Trophoblast cell (in vitro differentiated cells and primary cell): ENCODE results near the gene MOBP.

Experiments
- DNase-seq, 2 donors: peaks; one replicate each; pipeline ENCODE4 v3.0.0-alpha.2; 2016
- H2AFZ ChIP-seq: 2 replicates; pipeline ENCODE4 v1.6.1; 2013; ENCODE audit warnings: low read length, moderate library complexity, mild to moderate bottlenecking; ENCODE audit not compliant: insufficient read depth, poor library complexity
- H2AK5ac ChIP-seq: 2 replicates; pipeline ENCODE4 v1.6.1; 2013; ENCODE audit warnings: mild to moderate bottlenecking, low read length
- H2BK120ac ChIP-seq: 2 replicates; pipeline ENCODE4 v1.6.1; 2013; ENCODE audit warnings: low read length, mild to moderate bottlenecking, moderate library complexity; ENCODE audit not compliant: insufficient read depth, poor library complexity
- H2BK12ac ChIP-seq: 2 replicates; pipeline ENCODE4 v1.6.1; 2013; ENCODE audit warnings: mild to moderate bottlenecking, low read length, moderate library complexity
- H2BK5ac ChIP-seq: 2 replicates; pipeline ENCODE4 v1.6.1; 2013; ENCODE audit warnings: low read length, low read depth, moderate library complexity, mild to moderate bottlenecking; ENCODE audit not compliant: poor library complexity
- H3K14ac ChIP-seq: 2 replicates; pipeline ENCODE4 v1.6.1; 2013; ENCODE audit warnings: mild to moderate bottlenecking, low read length
- H3K18ac ChIP-seq: 2 replicates; pipeline ENCODE4 v1.6.1; 2013; ENCODE audit warnings: mild to moderate bottlenecking, low read length
- H3K23ac ChIP-seq: 2 replicates; pipeline ENCODE4 v1.6.1; 2013; ENCODE audit warnings: low read length
- H3K27ac ChIP-seq: 2 replicates; pipeline ENCODE4 v1.5.1; 2013; ENCODE audit warnings: low read depth, mild to moderate bottlenecking, inconsistent platforms, low read length, moderate library complexity
- H3K27me3 ChIP-seq: 2 replicates; pipeline ENCODE4 v1.6.1; 2013; ENCODE audit warnings: inconsistent platforms, mild to moderate bottlenecking, low read length, moderate library complexity; ENCODE audit not compliant: insufficient read depth
- H3K36me3 ChIP-seq, 2 experiments: 1 replicate in 1 of 2; 2 replicates in 1 of 2; pipeline ENCODE4 v1.6.1; 2013; ENCODE audit warnings: low read length in 2 of 2, mild to moderate bottlenecking in 2 of 2, moderate library complexity in 1 of 2; ENCODE audit not compliant: insufficient read depth in 2 of 2, control insufficient read depth in 1 of 2
- H3K4ac ChIP-seq: 2 replicates; pipeline ENCODE4 v1.6.1; 2013; ENCODE audit warnings: low read depth, mild to moderate bottlenecking, low read length, moderate library complexity
- H3K4me1 ChIP-seq, 2 experiments: 1 replicate in 1 of 2; 2 replicates in 1 of 2; pipeline ENCODE4 v1.6.1; 2013; ENCODE audit warnings: low read length in 2 of 2, mild to moderate bottlenecking in 2 of 2, moderate library complexity in 1 of 2; ENCODE audit not compliant: insufficient read depth in 2 of 2, control insufficient read depth in 1 of 2
- H3K4me2 ChIP-seq: 2 replicates; pipeline ENCODE4 v1.6.1; 2013; ENCODE audit warnings: inconsistent platforms, mild to moderate bottlenecking, low read length, moderate library complexity
- H3K4me3 ChIP-seq: 2 replicates; pipeline ENCODE4 v1.5.1; 2013; ENCODE audit warnings: mild to moderate bottlenecking, low read depth, low read length, inconsistent platforms
- H3K79me1 ChIP-seq: one replicate; pipeline ENCODE4 v1.6.1; 2013; ENCODE audit warnings: low read length
- H3K79me2 ChIP-seq: 2 replicates; pipeline ENCODE4 v1.6.1; 2013; ENCODE audit warnings: low read length, mild to moderate bottlenecking; ENCODE audit not compliant: control insufficient read depth, insufficient read depth, poor library complexity
- H3K9ac ChIP-seq: 2 replicates; pipeline ENCODE4 v1.6.1; 2013; ENCODE audit warnings: mild to moderate bottlenecking, low read length
- H3K9me3 ChIP-seq: 2 replicates; pipeline ENCODE4 v1.6.1; 2013; ENCODE audit warnings: low read depth, mild to moderate bottlenecking, control low read depth, inconsistent platforms, low read length; ENCODE audit not compliant: insufficient read depth
- H4K12ac ChIP-seq: 2 replicates; pipeline ENCODE4 v1.6.1; 2013; ENCODE audit warnings: low read depth, mild to moderate bottlenecking, low read length, moderate library complexity
- H4K8ac ChIP-seq: 2 replicates; pipeline ENCODE4 v1.6.1; 2013; ENCODE audit warnings: low read depth, mild to moderate bottlenecking, low read length, moderate library complexity
- H4K91ac ChIP-seq: one replicate; pipeline ENCODE4 v1.6.1; 2013; ENCODE audit warnings: low read depth, mild to moderate bottlenecking, low read length, moderate library complexity
- WGBS: extraction: QIAGEN DNeasy Blood & Tissue Kit; methylation state at CpG from one replicate; pipeline ENCODE4 v1.1.7; 2013; ENCODE audit warnings: missing lambda C conversion rate; ENCODE audit not compliant: insufficient read length, insufficient coverage; ENCODE audit errors: extremely low coverage; 5-methylcytosine and 5-hydroxymethylcytosine counted together

Gene MOBP

GRCh38 chr3:39499651-39500273 lies 32.3 kb downstream of the MOBP start:
- Histone ChIP-seq H4K12ac (no peak overlapping the region), H3K4me3 (no peak overlapping the region), H3K36me3 (no peaks in the 10 kb centered on the region), H3K23ac (no peak overlapping the region), H3K4ac (no peak overlapping the region), H2AFZ (no peak overlapping the region), H3K9me3 (no peaks in the 10 kb centered on the region), H2AK5ac (no peak overlapping the region), H3K27me3 (no peaks in the 10 kb centered on the region), H4K91ac (no peak overlapping the region), H3K18ac (no peak overlapping the region), H3K4me1 (no peaks in the 10 kb centered on the region), H2BK5ac (no peak overlapping the region), H2BK120ac (no peak overlapping the region), H3K79me1 (no peaks in the 10 kb centered on the region), H3K9ac (no peak overlapping the region), H3K4me2 (no peak overlapping the region), H3K79me2 (no peaks in the 10 kb centered on the region), H3K27ac (no peak overlapping the region), H4K8ac (no peak overlapping the region), H2BK12ac (no peak overlapping the region), H3K14ac (no peak overlapping the region)
- DNase-seq = peak; percentile 86 to 95
- WGBS = no CpG with 5 or more reads among the region's 2 CpGs

DNA sequence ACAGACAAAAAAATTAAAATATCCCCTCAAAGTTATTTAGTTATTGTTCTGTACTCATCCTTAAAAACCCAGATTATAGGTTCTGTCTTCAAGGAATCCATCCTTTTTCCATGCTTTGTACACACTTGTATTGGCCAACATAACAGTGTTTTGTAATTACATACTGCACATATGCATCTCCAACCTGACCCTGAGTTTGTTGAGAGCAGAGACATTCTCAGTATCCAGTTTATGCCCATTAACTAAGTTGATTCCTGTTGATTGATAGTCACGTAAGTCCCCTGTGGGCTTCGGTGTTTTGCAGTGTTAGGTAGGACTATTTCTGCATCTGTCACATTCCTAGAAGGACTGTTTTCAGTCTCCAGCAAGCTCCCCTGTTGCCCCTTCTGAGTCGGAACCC lies 33.6 kb downstream of the MOBP start:
- Histone ChIP-seq H3K4me3 (no peak overlapping the region), H3K4me2 (no peak overlapping the region), H3K23ac (no peak overlapping the region), H3K9ac (no peak overlapping the region), H2BK120ac (no peak overlapping the region), H3K79me2 (no peaks in the 10 kb centered on the region), H2BK5ac (no peak overlapping the region), H3K4ac (no peak overlapping the region), H3K9me3 (no peaks in the 10 kb centered on the region), H2AFZ (no peak overlapping the region), H3K14ac (no peak overlapping the region), H3K27ac (no peak overlapping the region), H4K8ac (no peak overlapping the region), H4K12ac (no peak overlapping the region), H3K36me3 (no peaks in the 10 kb centered on the region), H2BK12ac (no peak overlapping the region), H3K18ac (no peak overlapping the region), H3K4me1 (no peaks in the 10 kb centered on the region), H3K27me3 (no peaks in the 10 kb centered on the region), H3K79me1 (no peaks in the 10 kb centered on the region), H4K91ac (no peak overlapping the region), H2AK5ac (no peak overlapping the region)
- no peak for DNase-seq
- WGBS = no CpG with 5 or more reads among the region's 3 CpGs

DNA sequence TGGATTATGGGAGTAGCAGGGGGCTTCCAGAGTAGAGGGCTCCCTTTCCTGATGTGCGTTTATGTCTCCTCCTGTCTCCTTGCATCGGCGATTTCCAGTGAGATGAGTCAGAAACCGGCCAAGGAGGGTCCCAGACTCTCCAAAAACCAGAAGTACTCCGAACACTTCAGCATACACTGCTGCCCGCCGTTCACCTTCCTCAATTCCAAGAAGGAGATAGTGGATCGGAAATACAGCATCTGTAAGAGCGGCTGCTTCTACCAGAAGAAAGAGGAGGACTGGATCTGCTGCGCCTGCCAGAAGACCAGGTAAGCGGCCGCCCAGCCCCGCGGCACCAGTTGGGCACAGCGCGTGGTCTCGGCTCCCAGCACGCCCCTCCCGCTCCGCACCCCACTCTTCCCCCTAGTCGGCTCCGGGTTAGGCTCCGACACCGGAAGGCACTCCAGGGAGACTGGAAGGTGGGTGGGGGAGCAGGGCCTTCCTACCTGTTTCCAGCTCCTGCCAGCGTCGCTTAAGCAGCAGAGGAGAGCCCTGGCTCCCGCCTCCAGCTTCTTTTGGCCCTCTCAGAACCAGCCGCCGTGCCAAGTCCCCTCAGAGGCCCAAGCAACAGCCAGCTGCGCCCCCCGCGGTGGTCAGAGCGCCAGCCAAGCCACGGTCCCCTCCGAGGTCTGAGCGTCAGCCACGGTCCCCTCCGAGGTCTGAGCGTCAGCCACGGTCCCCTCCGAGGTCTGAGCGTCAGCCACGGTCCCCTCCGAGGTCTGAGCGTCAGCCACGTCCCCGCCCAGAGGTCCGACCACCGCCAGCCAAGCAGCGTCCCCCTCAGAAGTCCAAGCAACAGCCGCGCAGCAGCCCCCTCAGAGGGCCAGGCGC lies 34.7 kb downstream of the MOBP start:
- Histone ChIP-seq H2AFZ (no peak overlapping the region), H3K79me1 (no peaks in the 10 kb centered on the region), H3K18ac (no peak overlapping the region), H3K4me1 (no peaks in the 10 kb centered on the region), H2BK12ac (no peak overlapping the region), H3K27ac (no peak overlapping the region), H3K4me2 (no peak overlapping the region), H3K14ac (no peak overlapping the region), H4K91ac (no peak overlapping the region), H2BK5ac (no peak overlapping the region), H3K79me2 (no peaks in the 10 kb centered on the region), H3K9me3 (no peaks in the 10 kb centered on the region), H3K27me3 (no peaks in the 10 kb centered on the region), H3K4ac (no peak overlapping the region), H3K36me3 (no peaks in the 10 kb centered on the region), H3K9ac (no peak overlapping the region), H2AK5ac (no peak overlapping the region), H3K23ac (no peak overlapping the region), H4K12ac (no peak overlapping the region), H3K4me3 (no peak overlapping the region), H4K8ac (no peak overlapping the region), H2BK120ac (no peak overlapping the region)
- no CpG with 5 or more reads among the region's 53 CpGs for WGBS
- DNase-seq = no peak

- H2BK120ac ChIP-seq = no peak overlapping the region
- DNase-seq = no peak
These were observed 35.3 kb downstream of the MOBP start for GRCh38 chr3:39502838-39503145.

More at GRCh38 chr3:39502838-39503145, 35.3 kb downstream of the MOBP start:
- Histone ChIP-seq H4K91ac (no peak overlapping the region), H3K4me1 (no peaks in the 10 kb centered on the region), H4K8ac (no peak overlapping the region), H2BK12ac (no peak overlapping the region), H3K18ac (no peak overlapping the region), H3K79me1 (no peaks in the 10 kb centered on the region), H2AFZ (no peak overlapping the region), H3K79me2 (no peaks in the 10 kb centered on the region), H2BK5ac (no peak overlapping the region), H3K36me3 (no peaks in the 10 kb centered on the region), H3K4ac (no peak overlapping the region), H3K4me3 (no peak overlapping the region), H3K23ac (no peak overlapping the region), H3K27ac (no peak overlapping the region), H3K9me3 (no peaks in the 10 kb centered on the region), H3K27me3 (no peaks in the 10 kb centered on the region), H3K9ac (no peak overlapping the region), H4K12ac (no peak overlapping the region), H3K4me2 (no peak overlapping the region), H2AK5ac (no peak overlapping the region), H3K14ac (no peak overlapping the region)
- WGBS = no CpG with 5 or more reads among the region's 4 CpGs
